LNCaP clone FGC (cell line): ENCODE data around the gene VSTM5.
A peak's percentile ranks its signal among the peaks of the same experiment; 100 is the strongest.

Source experiments
- DNase-seq: peaks from one replicate; pipeline ENCODE4 v3.0.0-alpha.2; 2011; ENCODE audit warnings: low read depth
- H3K4me3 ChIP-seq: 2 replicates; pipeline ENCODE4 v1.5.1; 2011; ENCODE audit warnings: mild to moderate bottlenecking, low read depth, low read length, control low read depth
- TF ChIP-seq, protein P1 (sequence below): IDR thresholded peaks from 2 replicates; pipeline ENCODE4 v1.5.1; 2012; ENCODE audit warnings: mild to moderate bottlenecking; ENCODE audit not compliant: control insufficient read depth, insufficient read depth; ENCODE audit errors: extremely low read depth

Gene VSTM5

DNA sequence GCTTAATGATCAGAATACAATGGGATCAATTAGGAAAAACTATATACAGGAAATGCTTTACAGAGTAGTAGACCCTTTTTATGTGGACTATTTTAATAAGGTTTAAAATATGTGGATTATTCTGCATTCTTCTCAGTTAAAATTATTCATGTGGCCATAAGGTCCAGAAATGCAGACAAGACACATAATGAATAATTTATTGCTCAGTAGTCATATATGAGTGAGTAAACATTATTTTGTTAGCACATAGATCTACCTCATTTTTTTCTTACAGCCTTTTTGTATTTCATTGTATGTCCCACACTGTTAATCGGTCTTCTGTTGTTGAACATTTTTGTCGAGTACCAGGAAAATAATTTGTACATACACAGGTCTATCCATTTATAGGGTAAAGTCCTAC is 45.5 kb downstream of the VSTM5 start:
- DNase-seq, result no peak
- H3K4me3 ChIP-seq, result no peak overlapping the region
- TF ChIP-seq, protein P1, sequence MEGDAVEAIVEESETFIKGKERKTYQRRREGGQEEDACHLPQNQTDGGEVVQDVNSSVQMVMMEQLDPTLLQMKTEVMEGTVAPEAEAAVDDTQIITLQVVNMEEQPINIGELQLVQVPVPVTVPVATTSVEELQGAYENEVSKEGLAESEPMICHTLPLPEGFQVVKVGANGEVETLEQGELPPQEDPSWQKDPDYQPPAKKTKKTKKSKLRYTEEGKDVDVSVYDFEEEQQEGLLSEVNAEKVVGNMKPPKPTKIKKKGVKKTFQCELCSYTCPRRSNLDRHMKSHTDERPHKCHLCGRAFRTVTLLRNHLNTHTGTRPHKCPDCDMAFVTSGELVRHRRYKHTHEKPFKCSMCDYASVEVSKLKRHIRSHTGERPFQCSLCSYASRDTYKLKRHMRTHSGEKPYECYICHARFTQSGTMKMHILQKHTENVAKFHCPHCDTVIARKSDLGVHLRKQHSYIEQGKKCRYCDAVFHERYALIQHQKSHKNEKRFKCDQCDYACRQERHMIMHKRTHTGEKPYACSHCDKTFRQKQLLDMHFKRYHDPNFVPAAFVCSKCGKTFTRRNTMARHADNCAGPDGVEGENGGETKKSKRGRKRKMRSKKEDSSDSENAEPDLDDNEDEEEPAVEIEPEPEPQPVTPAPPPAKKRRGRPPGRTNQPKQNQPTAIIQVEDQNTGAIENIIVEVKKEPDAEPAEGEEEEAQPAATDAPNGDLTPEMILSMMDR, result no peak

DNA sequence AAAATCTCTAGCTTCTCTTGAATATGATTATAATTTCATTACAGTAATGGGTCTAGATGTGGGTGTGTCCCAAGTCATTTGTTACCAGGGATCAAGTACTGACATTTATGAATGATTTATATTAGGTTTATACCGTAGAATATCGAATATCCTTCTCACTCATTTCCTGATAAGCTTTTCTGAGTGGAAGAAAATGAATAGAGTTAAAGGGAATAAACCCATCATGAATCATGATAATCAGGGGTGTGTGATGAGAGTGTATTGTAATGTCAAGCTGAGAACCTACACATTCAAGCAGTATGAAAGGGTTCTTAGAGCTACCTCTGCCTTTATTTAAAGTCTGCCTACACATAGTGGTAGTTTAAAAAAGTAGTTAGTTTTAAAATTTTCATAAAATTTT is 49.1 kb downstream of the VSTM5 start:
- no peak overlapping the region for H3K4me3 ChIP-seq
- TF ChIP-seq, protein P1, result no peak
- DNase-seq, result no peak

DNA sequence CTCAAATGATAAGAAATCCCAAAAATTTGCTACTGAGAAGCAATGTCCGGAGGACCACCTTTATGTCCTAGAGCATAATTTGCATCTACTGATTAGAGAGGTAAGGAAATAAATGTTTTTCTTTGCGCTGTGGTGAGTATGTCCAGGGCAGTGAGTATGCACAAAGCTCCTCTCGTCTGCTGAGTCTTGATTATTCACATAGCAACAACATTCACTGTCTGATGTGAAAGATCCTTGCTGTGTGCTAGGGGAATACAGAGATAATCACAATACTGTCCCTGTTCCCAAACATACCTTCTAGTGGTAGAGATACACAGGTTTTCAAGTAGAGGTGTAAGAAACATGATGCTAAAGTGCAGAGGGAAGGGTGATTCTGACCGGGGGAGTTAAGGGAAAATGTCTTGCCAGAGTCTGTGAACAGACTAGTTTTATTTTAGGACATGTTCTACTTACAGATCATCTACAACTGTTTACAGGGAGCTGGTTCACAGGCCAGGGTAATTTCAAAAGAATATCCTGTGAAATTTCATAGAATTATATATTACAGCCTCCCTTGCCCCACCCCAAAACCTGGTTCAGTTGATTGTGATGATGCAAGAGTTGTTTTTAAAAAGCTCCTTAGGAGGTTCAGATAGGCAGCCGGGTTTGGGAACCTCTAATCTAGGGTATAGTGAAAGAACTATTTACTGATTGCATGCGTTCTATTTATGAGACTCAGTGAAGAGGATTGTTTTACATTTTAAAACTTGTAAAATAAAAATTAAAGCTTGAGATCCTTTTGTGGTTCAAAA is 53.8 kb downstream of the VSTM5 start:
- H3K4me3 ChIP-seq, result no peak overlapping the region
- TF ChIP-seq, protein P1, result no peak
- DNase-seq, result no peak

DNA sequence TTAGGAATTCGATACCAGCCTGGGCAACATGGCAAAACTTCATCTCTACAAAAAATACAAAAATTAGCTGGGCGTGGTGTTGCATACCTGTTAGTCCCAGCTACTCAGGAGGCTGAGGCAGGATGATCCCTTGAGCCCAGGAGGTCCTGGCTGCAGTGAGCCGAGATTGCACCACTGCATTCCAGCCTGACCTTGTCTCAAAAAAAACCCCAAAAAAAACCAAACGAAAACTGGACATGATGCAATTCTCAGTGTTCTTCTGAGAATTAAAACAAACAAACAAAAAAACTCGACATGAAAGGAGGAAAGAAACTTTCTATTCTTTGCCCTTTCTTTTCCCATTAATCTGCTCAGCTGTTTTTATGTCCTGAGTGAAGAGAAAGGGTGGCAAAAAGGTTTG is 58.9 kb downstream of the VSTM5 start:
- no peak for DNase-seq
- no peak overlapping the region for H3K4me3 ChIP-seq
- TF ChIP-seq, protein P1, result no peak

DNA sequence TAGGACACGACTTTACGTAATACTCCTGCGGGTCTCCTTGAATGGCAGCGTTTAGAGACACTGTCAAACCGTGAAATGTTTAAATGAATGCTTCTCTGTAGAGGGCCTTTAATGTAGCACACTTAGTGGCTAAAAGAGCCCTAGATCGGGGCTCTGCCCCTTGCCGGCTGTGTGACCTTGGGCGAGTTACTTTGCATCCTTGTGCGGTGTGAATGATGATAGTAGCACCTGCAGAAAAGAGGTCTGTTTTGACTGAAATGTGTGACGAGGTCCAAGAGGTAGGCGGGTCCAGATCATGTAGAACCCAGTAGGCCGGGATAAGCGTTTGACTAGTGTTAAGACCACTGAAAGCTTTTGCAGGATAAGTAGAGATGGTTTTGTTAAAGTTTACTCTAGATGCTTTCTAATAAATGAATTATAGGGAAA is 65.5 kb downstream of the VSTM5 start:
- H3K4me3 ChIP-seq, result peak overlapping the region; percentile 96
- TF ChIP-seq, protein P1, result no peak
- no peak for DNase-seq

DNA sequence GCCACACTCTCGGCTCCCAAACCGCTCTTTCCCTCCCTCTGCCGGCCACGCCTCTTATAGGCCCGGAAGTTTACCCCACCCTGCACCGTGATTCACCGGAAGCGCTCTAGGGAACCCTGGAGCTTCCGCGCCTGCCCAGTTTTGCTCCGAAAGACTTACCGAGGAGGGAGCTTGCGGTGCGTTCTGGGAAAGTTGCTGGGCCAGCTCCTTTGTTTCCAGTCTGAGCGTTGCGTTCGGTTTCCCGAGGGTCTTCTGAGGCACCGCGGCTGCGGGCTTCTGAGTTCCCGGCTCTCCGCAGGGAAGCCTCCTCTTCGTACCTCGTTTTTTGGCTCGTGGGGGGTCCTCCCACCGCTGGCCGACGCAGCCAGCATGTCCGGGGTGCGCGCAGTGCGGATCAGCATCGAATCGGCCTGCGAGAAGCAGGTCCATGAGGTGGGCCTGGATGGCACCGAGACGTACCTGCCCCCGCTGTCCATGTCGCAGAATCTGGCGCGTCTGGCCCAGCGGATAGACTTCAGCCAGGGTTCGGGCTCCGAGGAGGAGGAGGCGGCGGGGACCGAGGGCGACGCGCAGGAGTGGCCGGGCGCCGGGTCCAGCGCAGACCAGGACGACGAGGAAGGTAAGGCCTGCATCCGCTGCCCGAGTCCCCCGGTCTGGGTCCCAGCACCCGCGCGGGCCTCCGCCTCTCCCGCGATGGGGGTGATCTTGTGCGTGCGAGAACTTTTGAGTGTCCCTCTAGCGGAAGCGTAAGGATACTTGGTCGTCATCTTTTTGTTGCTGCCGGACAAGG is 66.1 kb downstream of the VSTM5 start, which contains the start of gene MED17:
Gene MED17, plus strand, starts transcription at position 138 of the 790 bp plus-strand sequence. Its CDS starts 232 bp downstream, at position 370.
- TF ChIP-seq, protein P1, result peak; percentile 33
- H3K4me3 ChIP-seq, result peak within 1 kb of the TSS; percentile 96
- DNase-seq, result peak; percentile 82

DNA sequence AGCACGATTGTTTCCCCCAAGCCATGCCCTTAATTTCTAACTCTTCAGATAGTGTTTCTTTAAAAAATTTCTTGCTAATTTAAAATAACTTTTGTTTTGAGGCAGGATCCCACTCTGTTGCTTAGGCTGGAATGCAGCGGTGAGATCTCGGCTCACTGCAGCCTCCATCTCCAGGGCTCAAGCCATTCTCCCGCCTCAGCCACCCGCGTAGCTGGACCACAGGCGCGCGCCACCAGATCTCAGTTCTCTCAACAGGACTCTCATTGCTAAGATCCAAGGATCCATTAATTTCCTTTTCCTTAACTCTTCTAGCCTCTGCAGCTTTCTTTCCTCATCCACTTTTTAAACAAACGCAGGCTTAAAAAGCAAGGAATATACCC is 66.7 kb downstream of the VSTM5 start:
- no peak for DNase-seq
- TF ChIP-seq, protein P1, result no peak
- peak overlapping the region; percentile 96 for H3K4me3 ChIP-seq
